ENCODE results near the gene PKHD1.
"Not testable (repeated sequence)": the region's sequence is repeated elsewhere in the genome, so short reads cannot be mapped to it uniquely, and the experiment has no call there.

PKHD1 gene

DNA sequence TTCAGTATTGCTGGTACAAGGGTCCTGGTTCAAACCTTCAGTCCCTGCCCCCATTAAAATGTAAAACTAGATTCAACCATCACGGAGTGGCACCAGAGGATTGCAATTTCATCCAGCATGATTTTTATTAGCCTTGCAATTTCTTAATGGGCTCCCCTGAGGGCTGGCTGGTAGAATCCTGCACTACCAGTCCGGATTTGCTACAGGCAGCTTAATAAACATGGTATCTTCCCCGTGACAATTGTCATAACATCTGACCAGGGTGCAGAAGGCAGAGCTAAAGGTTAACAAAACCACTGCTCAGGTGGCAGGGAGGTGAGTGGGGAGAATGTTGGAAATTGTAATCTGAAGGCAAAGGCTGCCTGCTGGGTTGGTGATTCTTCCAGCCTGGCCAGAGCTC is 94.5 kb downstream of the PKHD1 start:
- TF ChIP-seq, protein P1, sequence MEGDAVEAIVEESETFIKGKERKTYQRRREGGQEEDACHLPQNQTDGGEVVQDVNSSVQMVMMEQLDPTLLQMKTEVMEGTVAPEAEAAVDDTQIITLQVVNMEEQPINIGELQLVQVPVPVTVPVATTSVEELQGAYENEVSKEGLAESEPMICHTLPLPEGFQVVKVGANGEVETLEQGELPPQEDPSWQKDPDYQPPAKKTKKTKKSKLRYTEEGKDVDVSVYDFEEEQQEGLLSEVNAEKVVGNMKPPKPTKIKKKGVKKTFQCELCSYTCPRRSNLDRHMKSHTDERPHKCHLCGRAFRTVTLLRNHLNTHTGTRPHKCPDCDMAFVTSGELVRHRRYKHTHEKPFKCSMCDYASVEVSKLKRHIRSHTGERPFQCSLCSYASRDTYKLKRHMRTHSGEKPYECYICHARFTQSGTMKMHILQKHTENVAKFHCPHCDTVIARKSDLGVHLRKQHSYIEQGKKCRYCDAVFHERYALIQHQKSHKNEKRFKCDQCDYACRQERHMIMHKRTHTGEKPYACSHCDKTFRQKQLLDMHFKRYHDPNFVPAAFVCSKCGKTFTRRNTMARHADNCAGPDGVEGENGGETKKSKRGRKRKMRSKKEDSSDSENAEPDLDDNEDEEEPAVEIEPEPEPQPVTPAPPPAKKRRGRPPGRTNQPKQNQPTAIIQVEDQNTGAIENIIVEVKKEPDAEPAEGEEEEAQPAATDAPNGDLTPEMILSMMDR (IDR thresholded peaks at IDR 0.05; ENCODE audit: low read depth, low read length, missing control alignments): no peak
- DNase-seq (ENCODE audit: extremely low read depth, low read depth): no peak
- no peak overlapping the region for H3K4me3 ChIP-seq (replicated peaks; ENCODE audit: low read depth, low read length)

DNA sequence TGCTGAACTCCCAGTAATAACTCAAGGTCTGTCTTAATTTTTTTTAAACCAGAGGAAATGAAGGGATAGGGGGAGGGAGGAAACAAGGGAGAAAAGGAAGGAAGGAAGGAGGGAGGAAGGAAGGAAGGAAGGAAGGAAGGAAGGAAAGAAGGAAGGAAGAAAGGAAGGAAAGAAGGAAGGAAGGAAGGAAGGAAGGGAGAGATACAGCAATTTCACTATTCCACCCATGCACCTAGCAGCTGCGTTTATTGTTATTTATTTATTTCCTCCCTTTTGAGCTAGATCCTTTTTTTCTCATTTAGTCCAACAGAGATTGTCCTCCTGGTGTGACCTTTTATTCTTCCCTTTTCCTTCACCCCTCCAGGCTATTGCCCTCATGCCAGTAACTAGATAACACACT is 97.6 kb downstream of the PKHD1 start:
- TF ChIP-seq, protein P1 (IDR thresholded peaks at IDR 0.05; ENCODE audit: low read depth, low read length, missing control alignments): no peak
- no peak for DNase-seq (ENCODE audit: extremely low read depth, low read depth)
- no peak overlapping the region for H3K4me3 ChIP-seq (replicated peaks; ENCODE audit: low read depth, low read length)

DNA sequence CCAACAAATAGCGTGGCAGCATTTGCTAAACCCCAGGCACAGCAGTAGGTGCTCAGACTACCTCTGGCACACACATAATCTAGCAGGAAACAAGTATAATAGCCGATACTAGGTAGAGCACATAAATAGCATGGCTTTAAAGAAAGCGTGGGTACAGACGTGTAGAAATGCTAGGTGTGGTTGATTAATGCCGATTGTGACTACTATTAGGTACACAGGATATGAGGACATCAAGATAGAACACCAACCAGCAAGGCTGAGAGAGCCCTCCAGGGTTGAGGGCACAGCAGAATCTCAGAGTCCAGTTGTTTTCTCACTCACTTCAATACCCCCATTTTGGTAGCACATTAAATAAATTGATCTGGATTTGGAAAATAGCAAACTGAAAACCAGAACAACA is 100.5 kb downstream of the PKHD1 start:
- TF ChIP-seq, protein P1 (IDR thresholded peaks at IDR 0.05; ENCODE audit: low read depth, low read length, missing control alignments): no peak
- H3K4me3 ChIP-seq (replicated peaks; ENCODE audit: low read depth, low read length): no peak overlapping the region
- no peak for DNase-seq (ENCODE audit: extremely low read depth, low read depth)

DNA sequence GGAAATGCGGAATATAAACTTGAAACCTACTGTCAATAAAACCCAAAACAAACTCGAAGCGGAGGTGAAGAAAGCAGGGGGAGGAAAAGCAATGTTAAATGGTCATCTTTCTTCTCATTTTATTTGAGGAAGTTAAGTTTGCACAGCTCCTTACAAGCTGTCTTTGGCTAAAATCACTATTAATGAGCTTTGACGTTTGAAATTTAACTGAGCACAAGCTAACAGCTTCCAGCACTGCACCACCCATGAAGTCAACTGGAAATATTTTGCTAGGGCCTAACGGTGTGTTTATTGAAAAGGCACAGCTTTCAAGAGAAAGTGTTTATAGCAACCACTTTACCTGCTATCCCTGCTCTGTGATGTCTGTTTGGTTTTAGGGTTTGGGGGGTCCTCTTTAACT is 103.8 kb downstream of the PKHD1 start:
- H3K4me3 ChIP-seq (replicated peaks; ENCODE audit: low read depth, low read length): no peak overlapping the region
- TF ChIP-seq, protein P1 (IDR thresholded peaks at IDR 0.05; ENCODE audit: low read depth, low read length, missing control alignments): no peak
- DNase-seq (ENCODE audit: extremely low read depth, low read depth): no peak

DNA sequence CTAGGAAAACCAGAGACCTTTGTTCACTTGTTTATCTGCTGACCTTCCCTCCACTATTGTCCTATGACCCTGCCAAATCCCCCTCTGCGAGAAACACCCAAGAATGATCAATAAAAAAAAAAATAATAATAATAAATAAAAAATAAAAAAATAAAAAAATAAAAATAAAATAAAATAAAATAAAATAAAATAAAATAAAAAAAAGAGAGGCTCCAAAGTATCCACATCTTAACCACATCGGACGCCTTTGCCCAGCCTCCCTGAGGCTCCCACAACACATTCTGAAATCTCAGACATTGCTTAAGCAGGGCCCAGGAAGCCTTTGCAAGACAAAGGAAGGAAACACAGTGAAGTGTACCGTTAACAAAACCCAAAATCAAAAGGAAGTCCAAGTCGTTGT is 104.7 kb downstream of the PKHD1 start:
- DNase-seq (ENCODE audit: extremely low read depth, low read depth); H3K4me3 ChIP-seq (replicated peaks; ENCODE audit: low read depth, low read length): not testable (repeated sequence)

DNA sequence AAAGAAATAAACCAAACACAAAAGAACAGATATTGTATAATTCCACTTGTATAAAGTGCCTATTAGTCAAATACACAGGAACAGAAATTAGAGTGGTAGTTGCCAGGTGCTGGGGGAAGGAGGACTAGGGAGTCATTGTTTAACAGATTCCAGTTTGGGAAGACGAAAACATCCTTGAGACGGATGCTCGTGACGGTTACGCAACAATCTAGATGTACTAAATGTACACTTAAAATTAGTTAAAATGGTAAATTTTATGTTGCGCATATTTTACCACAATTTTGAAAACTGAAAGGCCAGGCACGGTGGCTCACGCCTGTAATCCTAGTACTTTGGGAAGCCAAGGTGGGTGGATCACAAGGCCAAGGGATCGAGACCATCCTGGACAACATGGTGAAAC is 111.0 kb downstream of the PKHD1 start:
- H3K4me3 ChIP-seq (replicated peaks; ENCODE audit: low read depth, low read length): no peak overlapping the region

DNA sequence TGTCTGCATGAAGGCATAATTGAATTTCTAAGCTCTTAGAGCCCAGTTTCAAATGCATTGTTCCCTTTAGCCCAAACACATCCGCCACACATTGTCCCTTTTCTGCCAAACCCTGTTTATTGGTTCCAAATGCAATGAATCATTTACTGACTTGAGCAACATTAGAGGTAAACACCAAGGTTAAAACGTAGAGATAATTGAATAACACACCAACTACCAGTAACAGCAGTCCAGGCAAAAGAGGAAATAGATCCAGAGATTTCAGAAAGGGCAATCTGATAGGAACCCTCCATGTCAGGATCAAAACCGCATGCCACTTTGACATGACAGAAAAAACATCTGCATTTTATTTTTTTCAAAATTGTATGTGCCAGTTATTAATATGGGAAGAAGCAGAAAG is 114.8 kb downstream of the PKHD1 start:
- no peak overlapping the region for H3K4me3 ChIP-seq (replicated peaks; ENCODE audit: low read depth, low read length)
- TF ChIP-seq, protein P1 (IDR thresholded peaks at IDR 0.05; ENCODE audit: low read depth, low read length, missing control alignments): no peak
- DNase-seq (ENCODE audit: extremely low read depth, low read depth): no peak

More for the DNA sequence above, 111.0 kb downstream of the PKHD1 start:
- TF ChIP-seq, protein P1 (IDR thresholded peaks at IDR 0.05; ENCODE audit: low read depth, low read length, missing control alignments): no peak
- DNase-seq (ENCODE audit: extremely low read depth, low read depth): no peak

All from HFF-Myc (cell line).